ENCODE results near the gene PYCR2. TPM values are rescaled to one million over a fixed set of nuclear protein-coding genes. Genes with fewer than 3 reads are reported as not detected.

The PYCR2 gene
- total and polyA plus RNA-seq, 10 of the 15 experiments (the other 5 are each of a cell fraction or from before 2014, with no cell fraction given), result 1.7 to 81.8 (median 54.9) TPM

- SMC1A ChIA-PET (ENCODE audit: uncharacterized antibody, unreplicated experiment), result interaction anchor here (0.6 to 2.1 kb wide), 9 partner anchors 13 to 483 kb away, joined by 3 to 7 read pairs (median 4); no protein-coding TSS in a partner anchor
- H3K27me3 ChIP-seq (replicated peaks in 1 of 2; ENCODE audit: control insufficient read depth in 2 of 2, insufficient read depth in 2 of 2, low read length in 1 of 2), result no peaks in the 10 kb centered on the region; a peak in 1 of 4 replicates
- peak; percentile 22; the same call in 2 of the 3 replicates for ATAC-seq
- in situ Hi-C loops (cut with MboI), result no loop called here
- H3K4me1 ChIP-seq (ENCODE audit: control insufficient read depth, insufficient read depth, low read length), result no peaks in the 10 kb centered on the region
- CTCF ChIA-PET, result interaction anchor here (0.7 to 6.1 kb wide), 20 partner anchors 10 to 648 kb away, joined by 3 to 55 read pairs (median 4); partner anchors contain the start of gene SRP9
- POLR2A ChIA-PET, result no interaction called here
- no peak overlapping the region for H3K4me3 ChIP-seq
- 49% methylated on average over 20 of the region's 20 CpGs for WGBS (ENCODE audit: insufficient coverage, insufficient replicate concordance, low lambda C conversion rate, missing lambda C conversion rate)
- H3K79me2 ChIP-seq (ENCODE audit: control insufficient read depth, insufficient read depth, low read length), result no peaks in the 10 kb centered on the region
- intact Hi-C loops (cut with micrococcal nuclease; ENCODE audit: unreplicated experiment), result loop anchor here (1.0 kb wide), 1 partner anchor 159 kb away; no protein-coding TSS in a partner anchor
- H3K9ac ChIP-seq (ENCODE audit: control insufficient read depth, insufficient read depth, low read length), result no peak overlapping the region
- TF ChIP-seq ZBTB40 (IDR thresholded peaks at IDR 0.05; ENCODE audit: borderline replicate concordance) (no peak), CEBPB (IDR thresholded peaks at IDR 0.05; ENCODE audit: borderline replicate concordance in 1 of 2, low read depth in 2 of 2, low read length in 2 of 2) (no peak)
- RAD21 ChIA-PET (ENCODE audit: unreplicated experiment), result interaction anchor here (0.8 to 2.1 kb wide), 3 partner anchors 26 to 479 kb away, joined by 3 to 4 read pairs (median 3); no protein-coding TSS in a partner anchor
- no peak overlapping the region for H2AFZ ChIP-seq (ENCODE audit: control insufficient read depth, low read depth, low read length)
- no peaks in the 10 kb centered on the region for H4K20me1 ChIP-seq (ENCODE audit: control insufficient read depth, insufficient read depth)
- FAIRE-seq, result no peak
- H3K9me3 ChIP-seq (replicated peaks; ENCODE audit: control insufficient read depth, insufficient read depth, low read length), result no peaks in the 10 kb centered on the region
- no TSS peak for BruUV-seq (replicated peaks)
- no peak overlapping the region for H3K4me2 ChIP-seq (ENCODE audit: control insufficient read depth, insufficient read depth)
- H3K36me3 ChIP-seq (ENCODE audit: control insufficient read depth in 2 of 2, insufficient read depth in 2 of 2, low read length in 1 of 2), result no peaks in the 10 kb centered on the region
- no peak for DNase-seq (ENCODE audit: low read depth, low spot score)
- no peak overlapping the region for H3K27ac ChIP-seq (ENCODE audit: control insufficient read depth, insufficient read depth)
Measured at GRCh38 chr1:225961659-225962439, 37.8 kb upstream of the PYCR2 start.
